Anterior cingulate cortex (tissue), 58 donors: ENCODE data around the gene TRIM36.

Experiments
- DNase-seq, 58 donors: peaks; one replicate each; lab custom pipeline; 2025; lab: John Stamatoyannopoulos, UW

Gene TRIM36

DNA sequence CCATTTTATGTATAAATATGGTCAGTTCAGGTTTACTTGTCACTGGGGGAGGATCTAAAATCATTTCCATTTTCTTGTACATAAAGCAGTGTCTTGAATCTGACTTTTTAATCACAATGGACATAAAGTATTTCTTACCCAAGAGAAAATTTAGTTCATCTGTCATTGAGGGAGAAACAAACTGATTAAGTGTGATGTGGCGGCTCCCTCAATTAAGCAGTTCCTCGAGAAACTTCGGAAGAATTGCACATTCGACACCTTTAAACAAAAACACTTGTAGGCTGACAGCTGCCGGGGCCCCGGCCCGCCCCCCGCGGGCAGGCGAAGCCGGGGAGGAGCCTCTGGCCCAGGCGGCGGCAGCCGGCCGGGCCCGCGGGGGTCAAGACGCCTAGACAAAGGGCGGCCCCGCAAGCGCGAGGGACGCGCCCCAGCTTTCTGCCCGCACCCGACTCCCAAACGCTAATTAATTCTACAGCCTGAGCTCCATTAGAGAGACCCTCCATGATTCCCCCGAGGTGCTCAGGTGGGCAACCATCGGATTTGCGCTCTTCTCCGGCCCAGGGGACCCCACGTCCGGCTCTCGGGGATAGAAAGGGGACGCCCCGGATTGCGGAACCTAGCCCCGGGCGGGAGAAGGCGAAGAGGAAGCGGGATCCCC is 750 bp downstream of the TRIM36 start:
- DNase-seq, result peak in 5 of 58 donors; percentile 38 to 56 (median 46)

DNA sequence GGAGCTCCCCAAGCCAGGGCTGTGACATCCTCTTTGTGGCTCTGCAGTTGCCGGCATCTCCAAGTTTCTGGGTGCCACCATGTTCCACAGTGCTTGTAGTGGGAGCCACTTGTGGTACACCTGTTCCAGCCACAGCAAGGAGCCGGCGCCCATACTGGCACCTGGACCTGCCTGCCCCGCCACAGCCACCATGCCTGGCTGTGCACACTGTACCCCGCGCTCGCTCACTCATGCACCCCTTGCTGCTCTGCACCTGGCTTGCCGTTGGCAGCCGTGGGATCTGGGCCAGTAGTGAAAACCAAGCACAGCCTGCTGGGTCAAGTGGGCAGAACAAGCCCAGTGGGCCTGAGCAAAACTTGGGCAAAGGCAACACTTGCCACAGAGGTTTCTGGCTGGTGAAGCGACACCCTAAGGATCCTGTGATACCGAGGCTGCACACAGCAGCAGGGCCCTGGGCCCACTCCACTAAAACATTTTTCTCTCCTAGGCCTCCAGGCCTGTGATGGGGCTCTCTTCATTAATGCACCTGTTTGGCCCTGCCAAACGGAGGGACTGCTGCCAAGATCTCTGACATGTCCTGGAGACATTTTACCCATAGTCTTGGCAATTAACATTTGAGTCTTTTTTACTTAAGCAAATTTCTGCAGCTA is 2.8 kb downstream of the TRIM36 start:
- DNase-seq, result no peak

DNA sequence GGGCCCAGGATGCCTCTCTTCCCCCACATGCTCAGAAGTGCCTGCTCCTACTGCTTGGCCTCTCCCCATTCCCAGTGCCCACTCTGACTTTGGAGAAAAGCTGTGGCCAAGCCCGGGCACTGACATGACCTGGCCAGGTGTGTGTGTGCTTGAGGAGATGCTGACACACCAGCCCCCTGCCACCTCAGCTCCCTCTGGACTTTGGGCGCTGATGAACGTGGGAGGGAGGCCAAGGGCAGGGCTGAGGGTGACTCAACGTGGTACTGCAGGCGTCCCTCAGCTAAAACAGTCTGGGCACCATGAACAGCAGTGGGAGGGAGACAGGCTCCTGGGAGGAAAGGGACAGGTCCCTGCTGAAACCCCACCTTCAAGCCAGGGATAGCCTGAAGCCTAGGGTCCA is 3.9 kb downstream of the TRIM36 start:
- DNase-seq, result no peak

DNA sequence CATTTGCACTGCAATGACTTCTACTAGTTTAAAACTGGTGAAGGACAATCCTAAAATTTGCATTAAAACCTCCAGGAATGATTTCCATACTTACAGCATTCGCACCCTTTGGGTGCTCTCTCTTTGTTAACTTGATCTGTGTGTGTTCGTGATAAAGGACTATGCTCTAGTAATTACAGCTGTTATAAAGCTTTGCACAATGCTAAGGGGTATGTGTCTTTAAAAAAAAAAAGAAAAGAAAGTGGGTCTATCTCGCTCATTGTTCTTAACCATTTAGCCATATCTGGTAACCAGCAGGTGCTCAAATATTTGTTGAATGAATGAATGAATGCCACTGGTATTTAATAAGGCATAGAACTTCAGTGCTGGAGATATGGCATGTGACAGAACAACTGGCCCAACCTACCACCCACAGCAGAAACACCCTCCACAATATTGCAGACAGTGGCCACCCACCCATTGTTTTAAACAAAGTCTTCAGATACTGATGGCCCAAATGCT is 8.7 kb downstream of the TRIM36 start:
- no peak for DNase-seq

DNA sequence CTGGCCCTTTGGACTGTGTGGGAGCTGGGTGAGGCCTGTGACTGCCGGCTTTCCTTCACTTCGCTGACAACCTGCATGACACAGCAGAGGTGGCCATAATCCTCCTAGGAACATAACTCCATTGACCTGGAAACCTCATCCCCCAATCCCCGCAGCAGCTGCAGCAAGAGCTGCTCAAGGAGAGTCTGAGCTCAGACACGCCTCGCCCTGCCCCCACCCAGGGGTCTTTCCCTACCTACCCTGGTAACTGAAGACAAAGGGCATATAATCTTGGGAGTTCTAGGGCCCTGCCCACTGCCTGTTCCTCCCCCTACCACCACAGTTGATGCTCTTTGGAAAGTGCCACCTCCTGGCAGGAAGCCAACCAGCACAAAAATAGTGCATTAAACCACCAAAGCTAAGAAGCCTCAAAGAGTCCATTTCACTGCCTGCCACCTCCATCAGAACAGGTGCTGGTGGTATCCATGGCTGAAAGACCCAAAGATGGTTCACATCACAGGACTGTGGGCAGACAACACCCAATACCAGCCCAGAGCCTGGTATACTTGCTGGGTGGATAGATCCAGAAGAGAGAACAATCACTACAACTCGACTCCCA is 18.4 kb downstream of the TRIM36 start:
- no peak for DNase-seq

DNA sequence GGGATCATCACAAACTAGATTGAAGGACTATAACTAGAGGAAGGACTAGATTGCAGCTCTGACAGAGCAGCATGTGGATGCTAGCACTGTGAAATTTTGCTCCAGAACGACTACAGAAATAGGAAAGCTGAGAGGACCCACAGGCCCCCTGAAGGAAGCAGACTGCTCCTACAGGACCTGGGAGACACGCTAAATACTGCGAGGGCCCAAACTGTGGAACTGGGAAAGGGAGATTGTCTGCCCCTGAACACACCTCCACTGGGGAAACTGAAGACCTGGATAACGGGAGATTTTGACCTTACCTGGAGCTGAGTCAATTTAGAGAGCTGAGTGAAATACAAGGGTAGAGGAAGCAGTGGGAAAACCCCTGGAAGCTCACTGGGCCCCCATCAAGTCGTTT is 19.2 kb downstream of the TRIM36 start:
- DNase-seq, result no peak

DNA sequence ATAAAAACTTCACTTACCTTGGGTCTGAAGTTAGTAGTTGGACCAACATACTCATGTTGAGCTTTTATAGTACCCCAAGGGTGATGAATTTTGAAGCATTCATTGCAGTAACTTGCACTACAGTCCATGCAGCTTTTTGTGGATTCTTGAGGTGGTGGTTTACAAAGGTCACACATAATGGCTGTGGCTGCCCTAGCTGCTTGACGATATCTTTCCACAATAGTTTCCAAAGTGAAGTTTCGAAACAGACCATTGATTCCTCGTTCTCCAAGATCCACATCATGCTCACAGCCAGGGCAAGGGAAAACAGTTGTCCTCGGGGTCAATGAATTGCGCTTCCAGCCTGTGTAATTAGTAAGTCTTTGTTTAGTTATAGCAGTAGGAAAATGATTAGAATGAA is 22.7 kb downstream of the TRIM36 start:
- DNase-seq, result no peak

DNA sequence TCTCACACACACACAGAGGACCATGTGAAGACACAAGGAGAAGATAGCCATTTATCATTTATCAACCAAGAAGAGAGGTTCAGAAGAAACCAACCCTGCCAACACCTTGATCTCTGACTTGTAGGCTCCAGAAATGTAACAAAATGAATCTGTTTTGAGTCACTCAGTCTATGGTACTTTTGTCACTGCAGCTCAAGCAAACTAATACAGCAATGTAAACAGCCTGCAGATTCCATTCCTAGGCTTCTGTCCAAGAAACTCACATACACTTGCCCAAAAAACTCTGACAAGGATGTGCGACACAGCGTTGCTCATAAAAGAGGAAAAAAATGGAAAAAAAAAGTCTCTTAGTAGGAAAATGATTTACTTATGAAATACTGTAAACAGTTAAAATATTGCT is 33.4 kb downstream of the TRIM36 start:
- no peak for DNase-seq

DNA sequence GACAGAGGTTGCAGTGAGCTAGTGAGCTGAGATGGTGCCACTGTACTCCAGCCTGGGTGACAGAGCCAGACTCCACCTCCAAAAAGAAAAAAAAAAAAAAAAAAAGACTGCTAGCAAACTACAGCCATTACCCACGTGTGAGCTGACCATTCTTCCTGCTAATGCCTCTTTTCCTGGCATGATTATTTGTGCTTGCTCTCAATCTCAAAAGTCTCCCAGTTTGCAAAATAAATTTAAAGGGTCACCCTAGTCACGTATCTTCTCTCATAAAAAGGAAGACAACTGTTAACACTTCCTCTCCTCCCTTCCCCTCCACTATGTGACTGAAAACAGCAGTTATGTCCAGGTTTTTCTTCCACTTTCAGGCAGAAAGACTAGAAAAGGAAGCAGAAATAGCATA is 37.2 kb downstream of the TRIM36 start:
- DNase-seq, result no peak

DNA sequence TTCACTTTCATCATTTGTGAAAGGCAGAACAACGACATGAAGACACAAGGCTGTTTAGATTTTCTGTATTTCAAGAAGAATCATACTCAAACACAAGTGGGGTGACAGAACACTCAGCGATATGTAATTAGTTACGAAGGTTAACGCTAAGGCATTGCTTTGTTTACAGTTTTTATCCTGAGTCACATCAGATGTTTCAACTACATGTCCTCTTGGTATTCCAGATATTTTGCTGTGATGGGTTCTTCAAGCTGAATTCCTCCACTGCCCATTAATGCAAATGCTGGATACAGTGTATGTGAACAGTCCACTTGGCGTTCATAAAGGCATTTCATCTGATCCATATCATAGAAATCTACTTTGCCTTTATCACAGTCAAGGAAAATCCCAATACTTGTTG is 43.4 kb downstream of the TRIM36 start:
- no peak for DNase-seq

DNA sequence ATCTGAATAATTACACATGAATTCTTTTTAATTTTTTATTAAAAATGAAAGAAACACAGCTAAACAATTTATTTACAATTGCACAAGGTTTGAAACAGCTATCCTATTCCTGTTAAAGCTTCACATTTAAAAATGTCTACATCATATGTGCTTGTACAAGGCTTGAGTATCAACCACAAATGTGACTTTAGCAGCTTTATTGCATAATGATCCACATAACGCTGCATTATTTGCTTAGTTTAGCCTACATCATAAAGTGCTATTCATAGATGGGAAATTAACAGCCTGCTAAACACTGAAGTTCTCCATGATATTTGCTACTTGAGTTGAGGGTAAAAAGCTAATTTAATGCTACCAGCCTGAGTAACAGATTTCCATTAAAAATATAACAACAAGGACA is 45.0 kb downstream of the TRIM36 start:
- no peak for DNase-seq

DNA sequence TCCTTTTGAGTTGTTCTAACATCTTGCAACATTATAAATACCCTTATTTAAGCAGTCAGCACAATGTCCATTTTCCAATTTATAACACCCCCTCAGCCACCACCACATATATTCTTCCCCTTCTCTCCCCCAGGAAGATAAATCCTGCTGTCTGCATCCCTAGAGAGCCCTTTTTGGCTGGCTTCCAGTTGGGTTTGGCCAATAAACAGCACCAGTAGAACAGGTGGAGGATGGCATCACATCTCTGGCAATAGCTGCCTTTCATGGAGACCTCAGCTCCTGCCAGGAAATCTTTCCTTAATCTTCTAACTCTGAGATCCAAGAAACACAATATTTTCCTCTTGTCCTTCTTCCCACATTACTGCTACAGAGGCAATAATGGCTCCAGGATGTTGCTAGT is 53.7 kb downstream of the TRIM36 start:
- no peak for DNase-seq

DNA sequence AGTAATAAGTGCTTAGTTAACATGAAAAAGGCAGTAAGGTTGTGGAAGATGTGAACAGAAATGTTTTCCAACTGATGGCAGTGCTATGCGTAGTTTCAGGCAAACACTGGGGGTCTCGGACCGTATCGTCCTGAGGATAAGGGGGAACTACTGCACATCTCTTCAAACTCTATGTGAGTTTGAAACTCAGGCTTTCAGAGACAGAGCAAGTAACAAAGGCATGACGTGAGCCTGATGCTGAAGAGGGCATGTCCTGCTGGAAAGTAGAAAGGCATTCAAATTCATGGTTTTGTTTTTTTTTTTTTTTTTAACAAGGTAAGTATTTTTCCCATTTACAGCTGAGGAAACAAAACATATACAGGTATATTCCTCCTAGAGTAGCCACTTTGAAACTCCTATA is 59.9 kb downstream of the TRIM36 start:
- DNase-seq, result no peak

DNA sequence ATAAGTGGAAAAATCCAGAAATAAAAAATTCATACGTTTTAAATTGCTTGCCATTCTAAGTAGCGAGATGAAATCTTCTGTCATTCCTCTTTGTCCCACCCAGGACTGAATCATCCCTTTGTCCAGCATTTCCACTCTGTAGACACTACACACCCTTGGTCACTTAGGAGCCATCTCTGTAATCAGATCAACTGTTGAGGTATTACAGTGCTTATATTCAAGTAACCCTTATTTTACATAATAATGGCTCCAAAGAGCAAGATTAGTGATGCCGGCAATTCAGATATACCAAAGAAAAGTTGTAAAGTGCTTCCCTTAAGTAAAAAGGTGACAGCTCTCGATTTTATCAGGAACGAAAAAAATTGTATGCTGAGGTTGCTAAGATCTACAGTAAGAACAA is 60.4 kb downstream of the TRIM36 start:
- DNase-seq, result no peak

DNA sequence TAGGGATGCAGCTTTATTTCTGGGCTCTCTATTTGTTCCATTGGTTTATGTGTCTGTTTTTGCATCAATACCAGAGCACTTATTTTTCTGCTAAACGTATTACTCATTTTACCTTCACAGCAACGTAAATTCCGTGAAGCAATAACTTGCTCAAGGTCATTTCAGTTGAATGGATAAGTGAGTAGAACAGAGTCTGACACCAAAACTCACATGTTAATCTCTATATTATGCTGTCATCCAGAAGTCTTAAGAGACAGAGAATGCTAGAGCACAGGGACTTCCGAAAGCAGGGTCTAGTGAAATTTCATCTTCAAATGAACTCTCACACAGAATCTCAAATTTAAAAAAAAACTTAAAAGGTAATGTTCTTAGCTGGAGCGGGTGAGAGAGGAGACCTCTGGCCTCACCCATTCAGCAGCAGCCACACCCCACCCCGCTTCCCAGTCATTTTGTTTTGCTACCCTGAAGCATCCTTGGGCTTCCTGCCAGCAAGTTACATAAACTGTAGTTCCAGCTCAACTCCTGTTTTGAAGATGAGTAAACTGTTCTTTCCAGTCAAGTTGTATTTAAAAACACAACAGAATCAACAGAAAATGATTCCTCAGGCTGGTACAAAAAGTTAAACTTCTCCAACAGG is 69.3 kb downstream of the TRIM36 start:
- peak in 6 of 58 donors; percentile 1 to 14 (median 4) for DNase-seq

DNA sequence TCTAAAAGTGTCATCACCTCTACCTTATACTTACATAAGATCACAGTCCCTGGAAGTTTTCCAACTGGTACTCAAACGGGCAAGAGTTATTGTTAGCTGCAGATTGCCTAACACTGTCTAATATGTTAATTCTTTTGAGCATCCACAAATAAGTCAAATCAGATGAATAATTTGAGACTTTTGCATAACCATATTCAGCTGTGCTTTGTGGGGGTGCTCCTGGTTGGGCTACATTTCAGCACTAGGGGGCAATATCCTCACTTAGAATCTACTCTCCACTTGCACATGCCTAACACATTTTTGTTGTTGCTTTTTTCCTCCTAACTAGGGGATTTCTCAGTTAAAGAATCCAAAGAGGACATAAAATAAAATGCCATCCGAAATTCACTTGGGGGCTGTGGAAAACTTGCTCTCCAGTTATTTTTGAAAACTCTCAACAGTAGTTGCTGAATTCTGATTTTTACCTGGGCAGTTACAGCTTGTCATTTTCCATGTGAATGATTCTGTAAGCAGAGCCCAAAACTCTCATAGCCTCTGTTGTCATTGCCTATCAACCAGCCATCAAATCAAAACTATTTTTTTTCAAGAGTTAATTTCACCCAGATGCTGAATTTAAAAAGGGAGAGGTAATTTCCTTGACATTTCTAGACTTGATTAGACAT is 71.5 kb downstream of the TRIM36 start:
- peak in 18 of 58 donors; percentile 1 to 48 (median 8) for DNase-seq

DNA sequence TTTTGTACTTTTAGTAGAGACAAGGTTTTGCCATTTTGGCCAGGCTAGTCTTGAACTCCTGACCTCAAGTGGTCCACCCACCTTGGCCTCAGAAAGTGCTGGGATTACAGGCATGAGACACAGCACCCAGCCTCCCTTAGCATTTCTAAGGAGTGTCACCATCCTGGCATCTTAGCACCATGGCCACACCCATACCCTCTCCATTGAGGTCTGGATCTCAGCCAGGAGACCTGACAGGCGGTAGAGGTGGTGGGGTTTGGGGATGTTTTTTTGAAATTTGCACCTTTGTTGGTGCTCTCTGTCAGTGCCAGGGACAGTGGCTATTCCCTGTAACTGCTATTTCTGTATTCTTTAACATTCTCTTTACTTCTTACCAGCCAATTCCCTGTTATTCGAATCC is 72.5 kb downstream of the TRIM36 start:
- no peak for DNase-seq

DNA sequence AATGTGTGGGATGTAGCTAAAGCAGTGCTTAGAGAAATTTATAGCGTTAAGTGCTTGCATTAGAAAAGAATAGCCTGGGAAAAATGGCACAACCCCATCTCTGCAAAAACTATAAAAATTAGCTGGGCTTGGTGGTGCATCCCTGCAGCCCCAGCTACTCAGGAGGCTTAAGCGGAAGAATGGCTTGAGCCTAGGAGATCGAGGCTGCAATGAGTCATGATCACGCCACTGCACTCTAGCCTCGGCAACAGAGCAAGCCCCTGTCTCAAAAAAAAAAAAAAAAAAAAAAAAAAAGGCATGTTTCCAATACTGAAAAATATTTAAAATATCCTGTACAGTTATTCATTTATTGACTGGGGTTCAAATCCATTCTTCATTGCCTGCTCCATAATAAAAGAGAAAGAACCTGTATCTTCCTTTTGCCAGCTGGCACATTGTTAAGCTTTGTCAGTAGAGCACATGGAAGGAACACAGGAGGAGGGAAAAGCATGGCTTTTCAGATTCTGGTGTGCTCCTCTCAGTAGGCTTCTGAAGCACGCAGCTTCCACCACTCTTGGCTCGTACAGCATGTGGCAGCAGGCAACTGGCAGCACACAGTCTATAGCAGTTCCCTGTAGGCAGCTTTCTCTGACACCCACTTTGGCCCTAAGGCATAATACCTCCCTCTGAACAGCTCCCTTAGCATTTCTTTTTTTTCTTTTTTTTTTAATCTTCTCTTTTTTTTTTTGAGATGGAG is 73.5 kb downstream of the TRIM36 start:
- peak in 43 of 58 donors; percentile 2 to 77 (median 33) for DNase-seq

DNA sequence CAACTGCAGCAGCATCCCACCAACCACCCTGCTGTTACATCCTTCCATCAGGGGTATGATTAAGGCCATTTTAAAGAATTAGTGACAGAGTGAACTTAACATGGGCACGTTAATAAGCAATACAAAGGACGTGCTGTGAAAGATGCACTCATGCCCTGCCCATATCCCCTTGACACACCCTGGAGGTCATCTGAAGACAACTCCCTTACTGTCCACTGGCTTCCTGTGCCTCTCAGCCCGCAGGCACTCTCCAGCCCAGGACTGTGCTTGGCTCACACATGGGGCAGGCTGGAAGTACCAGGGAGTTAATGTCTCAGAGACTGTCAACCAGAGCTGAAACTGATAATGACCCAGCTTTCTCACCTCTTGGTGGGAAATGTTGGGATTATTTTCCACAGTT is 81.8 kb downstream of the TRIM36 start:
- DNase-seq, result no peak

DNA sequence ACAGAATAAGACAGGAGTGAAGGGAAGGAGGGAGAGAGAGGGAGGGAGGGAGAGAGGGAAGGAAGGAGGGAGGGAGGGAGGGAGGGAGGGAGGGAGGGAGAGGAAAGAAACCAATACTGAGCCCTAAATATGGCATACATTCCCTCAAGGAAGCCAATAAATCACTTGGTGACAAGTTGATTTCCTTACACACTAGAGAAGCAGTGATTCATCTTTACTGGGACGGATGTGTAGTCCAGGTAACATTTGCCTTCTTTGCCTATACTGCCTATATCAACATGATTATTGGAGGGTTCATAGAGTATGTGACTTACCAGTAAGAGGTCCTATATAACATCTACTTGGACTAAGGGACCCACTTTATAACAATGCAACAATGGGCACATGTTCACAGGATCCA is 83.2 kb downstream of the TRIM36 start:
- no peak for DNase-seq
